Superior temporal gyrus (tissue), 1 donor: ENCODE results near the gene MAP2K2.
"Not testable (repeated sequence)": the region's sequence is repeated elsewhere in the genome, so short reads cannot be mapped to it uniquely, and the experiment has no call there.

Experiments
- DNase-seq: peaks from one replicate; pipeline ENCODE4 v3.0.0-alpha.2; 2016; ENCODE audit errors: extremely low spot score

Gene MAP2K2

GRCh38 chr19:4130744-4131438 is 7.0 kb upstream of the MAP2K2 start:
- DNase-seq = no peak

GRCh38 chr19:4129050-4129449 is 5.1 kb upstream of the MAP2K2 start:
- DNase-seq = not testable (repeated sequence)

- not testable (repeated sequence) for DNase-seq
These were observed 3.4 kb upstream of the MAP2K2 start for GRCh38 chr19:4127322-4127721.

- no peak for DNase-seq
These were observed 716 bp upstream of the MAP2K2 start for GRCh38 chr19:4124638-4125037.

GRCh38 chr19:4122480-4122879 is 1.4 kb downstream of the MAP2K2 start:
- DNase-seq = no peak

GRCh38 chr19:4121815-4122214 is 2.1 kb downstream of the MAP2K2 start:
- DNase-seq = no peak

GRCh38 chr19:4121273-4121612 is 2.7 kb downstream of the MAP2K2 start:
- no peak for DNase-seq

GRCh38 chr19:4120559-4121272 is 3.2 kb downstream of the MAP2K2 start:
- DNase-seq = no peak

- no peak for DNase-seq
These were observed 4.2 kb downstream of the MAP2K2 start for GRCh38 chr19:4119763-4120162.

- DNase-seq = no peak
These were observed 8.0 kb downstream of the MAP2K2 start for GRCh38 chr19:4115818-4116385.

- DNase-seq = peak; percentile 46
These were observed 8.7 kb downstream of the MAP2K2 start for GRCh38 chr19:4115050-4115817.

GRCh38 chr19:4114181-4114580 is 9.7 kb downstream of the MAP2K2 start:
- no peak for DNase-seq

GRCh38 chr19:4113398-4114088 is 10.4 kb downstream of the MAP2K2 start:
- DNase-seq = no peak

GRCh38 chr19:4112367-4112766 is 11.6 kb downstream of the MAP2K2 start:
- DNase-seq = no peak

GRCh38 chr19:4109626-4109945 is 14.3 kb downstream of the MAP2K2 start:
- no peak for DNase-seq

- no peak for DNase-seq
These were observed 14.9 kb downstream of the MAP2K2 start for GRCh38 chr19:4108767-4109625.

- DNase-seq = no peak
These were observed 20.9 kb downstream of the MAP2K2 start for GRCh38 chr19:4103080-4103433.

- DNase-seq = no peak
These were observed 21.4 kb downstream of the MAP2K2 start for GRCh38 chr19:4102339-4103079.

GRCh38 chr19:4101496-4101770 is 22.5 kb downstream of the MAP2K2 start:
- DNase-seq = no peak

- DNase-seq = no peak
These were observed 23.1 kb downstream of the MAP2K2 start for GRCh38 chr19:4100647-4101495.
